Psoas muscle (tissue), 8 donors: ENCODE results near the gene SCNN1A. TPM values are rescaled to one million over a fixed set of nuclear protein-coding genes. Genes with fewer than 3 reads are reported as not detected.
A peak's percentile ranks its signal among the peaks of the same experiment; 100 is the strongest.

ENCODE experiments used
- ATAC-seq, 4 donors: fragments of 200-7000 bp; cut with Tn5 transposase; one replicate each; pipeline ENCODE4 v1.9.1; 2020; ENCODE audit warnings: moderate library complexity in 3 of 4, mild to moderate bottlenecking in 2 of 4
- DNase-seq, 2 donors: peaks; one replicate each; pipeline ENCODE4 v3.0.0-alpha.2; 2020
- H3K27ac ChIP-seq: fragments of 200-600 bp; one replicate; pipeline ENCODE4 v1.8.0; 2022
- H3K27me3 ChIP-seq, 3 donors: fragments of 200-600 bp in 1 of 3; one replicate each; pipeline versions ENCODE4 v1.6.1 to v1.8.0; 2013 to 2022; ENCODE audit warnings: low read length in 2 of 3, mild to moderate bottlenecking in 2 of 3, moderate library complexity in 1 of 3; ENCODE audit not compliant: insufficient read depth in 3 of 3
- H3K36me3 ChIP-seq, 2 donors: fragments of 200-600 bp in 1 of 2; one replicate each; pipeline versions ENCODE4 v1.6.1 to v1.8.0; 2013 to 2022; ENCODE audit warnings: low read depth in 1 of 2, mild to moderate bottlenecking in 1 of 2, moderate library complexity in 1 of 2; ENCODE audit not compliant: insufficient read depth in 1 of 2
- H3K4me1 ChIP-seq: fragments of 200-600 bp; one replicate; pipeline ENCODE4 v1.8.0; 2022
- H3K4me3 ChIP-seq: fragments of 200-600 bp; one replicate; pipeline ENCODE4 v1.8.0; 2022; ENCODE audit warnings: mild to moderate bottlenecking
- H3K9me3 ChIP-seq: fragments of 200-600 bp; one replicate; pipeline ENCODE4 v1.8.0; 2022
- WGBS, 3 donors: extraction: QIAGEN DNeasy Blood & Tissue Kit; methylation state at CpG; one replicate each; pipeline versions ENCODE4 v1.1.6 to v1.1.7; 2013; 5-methylcytosine and 5-hydroxymethylcytosine counted together
- intact Hi-C, 2 donors: fragments of 100-400 bp; cut with DNase I; formaldehyde crosslinking; loops; one replicate each; pipeline versions ENCODE4 v1.11.0 to v1.14.2; 2022
- polyA plus RNA-seq, 3 donors: library from polyadenylated mRNA; stranded (reverse); fragments of 200-250 nt; gene quantifications; one replicate each; pipeline ENCODE4 v1.2.3, GENCODE V29; 2013
- total RNA-seq, 4 donors: library from RNA; stranded (reverse); fragmentation: NEBNext Ultra II Directional in 2 of 4; extraction: Animal tissue kit (Norgen Biotek cat#: 25700) in 2 of 4; gene quantifications; one replicate each; pipeline versions ENCODE4 v1.2.1 to v1.2.4, GENCODE V29; 2021 to 2023
- TF ChIP-seq, protein P1 (sequence below): fragments of 200-600 bp; IDR thresholded peaks from one replicate; pipeline ENCODE4 v1.8.0; 2022; ENCODE audit warnings: antibody characterized with exemption
- donor health status: healthy with polysubstance abuse.
- donor health status: DM: no; HTN: no; CAD: no; lungs with moderate emphysema.
- donor health status: Bipolar disorder and iron deficiency.
- donor health status: healthy.
- donor health status: DM: yes; HTN: yes; CAD: no.
- donor health status: DM: no; HTN: no; CAD: no.
- donor health status: DM: no; HTN: no; CAD: no.
- donor health status: DM: yes; HTN: yes; CAD: no.

SCNN1A gene
- total and polyA plus RNA-seq, 7 donors, result 0.03 to 0.57 (median 0.39) TPM

DNA sequence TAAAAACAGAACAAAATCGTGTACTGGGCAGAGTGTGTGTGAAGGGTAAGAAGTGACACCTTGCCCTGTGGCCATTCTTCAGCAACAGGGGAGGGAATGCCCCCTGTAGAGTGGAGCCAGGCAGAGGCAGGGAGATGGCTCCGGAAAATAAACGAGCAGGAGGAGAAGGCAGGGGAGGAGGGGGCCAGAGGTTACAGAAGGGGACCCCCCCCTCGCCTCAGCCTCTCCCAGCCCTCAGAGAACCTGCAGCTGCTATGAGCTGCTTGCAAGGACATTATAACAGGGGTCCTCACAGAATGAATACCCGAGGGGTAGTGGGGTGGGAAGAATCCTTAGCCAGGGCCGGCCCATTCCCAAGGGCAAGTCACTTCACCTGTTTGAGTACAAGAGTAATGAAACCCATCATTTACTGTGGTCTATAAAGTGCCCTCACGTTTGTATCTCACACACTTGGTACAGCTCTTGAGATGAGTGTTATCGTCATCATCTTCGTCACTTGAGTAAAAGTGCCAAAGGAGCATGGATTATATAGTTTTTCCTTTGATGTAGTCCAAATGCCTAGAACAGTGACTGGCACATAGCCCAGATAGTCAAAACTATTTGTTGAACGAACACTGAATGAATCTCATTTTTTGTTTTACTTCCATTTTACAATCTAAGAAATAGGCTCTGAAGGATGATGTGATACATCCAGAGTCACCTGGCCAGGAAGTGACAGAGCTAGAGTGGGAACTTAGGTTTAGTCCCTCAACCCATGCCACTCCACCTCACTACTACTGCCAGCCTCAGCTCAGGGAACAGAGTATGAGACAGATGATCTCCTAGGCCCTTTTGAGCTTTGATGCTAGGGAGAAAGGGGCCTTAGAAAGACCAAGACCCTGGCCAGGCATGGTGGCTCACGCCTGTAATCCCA lies 14.5 kb downstream of the SCNN1A start:
- DNase-seq (no peak), ATAC-seq (no peak)
- H3K27me3 ChIP-seq, result no peaks in the 10 kb centered on the region
- TF ChIP-seq, protein P1, sequence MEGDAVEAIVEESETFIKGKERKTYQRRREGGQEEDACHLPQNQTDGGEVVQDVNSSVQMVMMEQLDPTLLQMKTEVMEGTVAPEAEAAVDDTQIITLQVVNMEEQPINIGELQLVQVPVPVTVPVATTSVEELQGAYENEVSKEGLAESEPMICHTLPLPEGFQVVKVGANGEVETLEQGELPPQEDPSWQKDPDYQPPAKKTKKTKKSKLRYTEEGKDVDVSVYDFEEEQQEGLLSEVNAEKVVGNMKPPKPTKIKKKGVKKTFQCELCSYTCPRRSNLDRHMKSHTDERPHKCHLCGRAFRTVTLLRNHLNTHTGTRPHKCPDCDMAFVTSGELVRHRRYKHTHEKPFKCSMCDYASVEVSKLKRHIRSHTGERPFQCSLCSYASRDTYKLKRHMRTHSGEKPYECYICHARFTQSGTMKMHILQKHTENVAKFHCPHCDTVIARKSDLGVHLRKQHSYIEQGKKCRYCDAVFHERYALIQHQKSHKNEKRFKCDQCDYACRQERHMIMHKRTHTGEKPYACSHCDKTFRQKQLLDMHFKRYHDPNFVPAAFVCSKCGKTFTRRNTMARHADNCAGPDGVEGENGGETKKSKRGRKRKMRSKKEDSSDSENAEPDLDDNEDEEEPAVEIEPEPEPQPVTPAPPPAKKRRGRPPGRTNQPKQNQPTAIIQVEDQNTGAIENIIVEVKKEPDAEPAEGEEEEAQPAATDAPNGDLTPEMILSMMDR, result no peak
- H3K4me3 ChIP-seq, result no peak overlapping the region
- intact Hi-C loops, result no loop called here
- H3K27ac ChIP-seq, result peak overlapping the region; percentile 60
- H3K36me3 ChIP-seq, result no peaks in the 10 kb centered on the region
- H3K9me3 ChIP-seq, result no peaks in the 10 kb centered on the region
- 67 to 78% (median 68%) methylated on average over 11 of the region's 11 CpGs for WGBS, 3 donors
- H3K4me1 ChIP-seq, result peaks cover 26% of the 10 kb centered on the region

DNA sequence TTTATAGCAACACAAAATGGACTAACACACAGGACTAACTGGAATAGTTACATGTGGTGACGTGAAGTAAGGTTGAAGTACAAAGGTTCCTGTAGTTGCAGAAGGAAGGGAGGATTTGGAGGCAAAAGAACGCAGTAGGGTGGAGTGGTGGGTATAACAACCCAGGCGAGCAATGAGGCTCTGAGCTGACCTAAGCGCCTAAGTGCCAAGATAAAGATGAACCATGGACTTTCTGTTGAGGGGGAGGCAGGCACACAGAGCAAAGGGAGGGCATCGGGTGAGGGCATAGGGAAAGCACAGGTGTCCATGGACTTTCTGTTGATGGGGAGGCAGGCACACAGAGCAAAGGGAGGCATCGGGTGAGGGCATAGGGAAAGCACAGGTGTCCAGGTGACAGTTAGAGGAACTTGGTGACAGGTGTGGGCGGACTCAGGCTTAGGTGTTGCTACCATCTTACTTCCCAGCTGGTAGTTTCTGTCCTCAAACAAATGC lies 15.2 kb downstream of the SCNN1A start:
- no peaks in the 10 kb centered on the region for H3K36me3 ChIP-seq
- no peaks in the 10 kb centered on the region for H3K27me3 ChIP-seq
- no peak overlapping the region for H3K4me3 ChIP-seq
- peak overlapping the region; percentile 75 for H3K27ac ChIP-seq
- H3K4me1 ChIP-seq, result peaks cover 26% of the 10 kb centered on the region
- TF ChIP-seq, protein P1, result no peak
- 80 to 84% (median 82%) methylated on average over 7 of the region's 7 CpGs for WGBS, 3 donors
- ATAC-seq, result no peak
- intact Hi-C loops, result no loop called here
- no peak for DNase-seq
- no peaks in the 10 kb centered on the region for H3K9me3 ChIP-seq

DNA sequence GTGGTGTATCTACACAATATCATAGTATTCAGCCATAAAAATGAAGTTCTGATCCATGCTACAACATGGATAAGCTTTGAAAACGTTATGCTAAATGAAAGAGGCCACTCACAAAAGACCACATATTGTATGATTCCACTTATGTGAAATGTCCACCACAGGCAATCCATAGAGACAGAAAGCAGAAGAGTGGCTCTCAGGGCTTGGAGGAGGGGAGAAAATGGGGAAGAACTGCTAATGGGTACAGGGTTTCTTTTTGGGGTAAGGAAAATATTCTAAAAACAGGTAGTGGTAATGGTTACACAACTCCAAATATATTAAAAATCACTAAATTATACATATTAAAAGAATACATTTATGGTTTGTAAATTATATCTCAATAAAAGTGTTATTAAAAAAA lies 16.5 kb downstream of the SCNN1A start:
- Histone ChIP-seq H3K27ac (peak overlapping the region; percentile 75), H3K27me3 (no peaks in the 10 kb centered on the region), H3K36me3 (no peaks in the 10 kb centered on the region), H3K9me3 (no peaks in the 10 kb centered on the region), H3K4me1 (peaks cover 26% of the 10 kb centered on the region), H3K4me3 (no peak overlapping the region)
- 53 to 61% (median 60%) methylated on average over 1 of the region's 1 CpG for WGBS, 3 donors
- intact Hi-C loops, result no loop called here
- no peak for DNase-seq
- TF ChIP-seq, protein P1, result no peak
- no peak for ATAC-seq

DNA sequence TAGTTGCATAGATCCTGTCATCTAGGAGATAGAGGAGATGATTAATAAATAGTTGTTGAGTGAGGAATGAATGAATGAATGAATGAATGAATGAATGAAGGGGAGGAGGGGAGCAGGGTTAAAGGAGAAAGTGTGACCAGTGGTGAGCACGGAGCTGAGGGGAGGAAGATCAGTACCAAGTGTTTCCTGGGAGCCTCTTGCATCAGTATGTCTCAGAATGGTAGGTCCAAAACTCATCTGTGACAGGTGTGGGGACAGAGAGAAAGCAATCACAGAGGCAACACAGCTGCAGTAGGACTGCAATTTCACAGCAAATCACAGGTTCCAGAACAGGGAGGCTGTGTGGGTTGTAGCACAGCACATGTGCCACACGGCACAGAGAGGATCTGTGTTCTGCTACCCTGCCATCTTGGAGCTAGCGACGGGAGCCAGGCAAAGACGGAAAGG lies 19.0 kb downstream of the SCNN1A start:
- Histone ChIP-seq H3K36me3 (no peaks in the 10 kb centered on the region), H3K4me1 (peaks cover 26% of the 10 kb centered on the region), H3K27ac (no peak overlapping the region), H3K9me3 (no peaks in the 10 kb centered on the region), H3K27me3 (no peaks in the 10 kb centered on the region), H3K4me3 (no peak overlapping the region)
- 59 to 80% (median 78%) methylated on average over 5 of the region's 5 CpGs for WGBS, 3 donors
- TF ChIP-seq, protein P1, result no peak
- intact Hi-C loops, result no loop called here
- ATAC-seq (peak in 2 of 4 donors; percentile 6 to 33), DNase-seq (no peak)
